Stimulated activated CD4-positive, alpha-beta T cell treated with anti-CD3 and anti-CD28 coated beads, TNF-alpha, amount 100 ng/mL, for 24 hours (primary cell): Measurements from ENCODE around the gene CDH1.
"Not testable (repeated sequence)": the region's sequence is repeated elsewhere in the genome, so short reads cannot be mapped to it uniquely, and the experiment has no call there.

Experiments
- DNase-seq, 3 experiments: peaks; one replicate each; pipeline ENCODE4 v3.0.0-alpha.2; 2020; ENCODE audit warnings: low read depth in 3 of 3

Gene CDH1

DNA sequence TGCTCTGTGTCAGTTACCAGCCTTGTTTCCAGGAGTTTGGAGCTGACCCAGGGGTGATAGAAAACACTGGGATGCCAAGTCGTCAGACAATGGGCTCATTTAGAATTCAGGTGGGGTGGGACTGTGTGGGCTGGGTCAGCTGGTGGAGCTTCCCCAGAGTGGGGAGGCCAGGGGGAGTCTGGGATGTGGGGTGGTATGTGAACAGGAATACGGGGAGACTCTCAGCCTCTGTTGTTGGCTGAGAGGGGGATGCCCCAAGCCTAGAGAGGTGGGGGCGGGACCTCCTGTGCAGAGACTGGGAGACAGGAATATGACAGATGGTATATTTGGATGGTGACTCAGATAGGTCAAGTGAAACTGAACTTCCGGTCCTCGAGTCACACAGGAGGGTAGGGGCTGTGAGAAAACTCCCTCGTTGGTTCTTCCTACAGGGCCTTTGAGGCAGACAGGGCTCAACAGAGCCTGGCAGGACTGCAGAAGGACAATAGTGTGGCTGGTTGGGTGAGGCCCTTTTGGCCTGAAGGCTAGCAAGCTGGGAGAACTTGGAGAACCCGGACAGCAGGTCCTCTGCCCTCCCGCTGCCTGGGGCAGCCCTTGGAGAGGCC is 23.7 kb downstream of the CDH1 start:
- DNase-seq, result peak; percentile 13 to 68 (median 33)

DNA sequence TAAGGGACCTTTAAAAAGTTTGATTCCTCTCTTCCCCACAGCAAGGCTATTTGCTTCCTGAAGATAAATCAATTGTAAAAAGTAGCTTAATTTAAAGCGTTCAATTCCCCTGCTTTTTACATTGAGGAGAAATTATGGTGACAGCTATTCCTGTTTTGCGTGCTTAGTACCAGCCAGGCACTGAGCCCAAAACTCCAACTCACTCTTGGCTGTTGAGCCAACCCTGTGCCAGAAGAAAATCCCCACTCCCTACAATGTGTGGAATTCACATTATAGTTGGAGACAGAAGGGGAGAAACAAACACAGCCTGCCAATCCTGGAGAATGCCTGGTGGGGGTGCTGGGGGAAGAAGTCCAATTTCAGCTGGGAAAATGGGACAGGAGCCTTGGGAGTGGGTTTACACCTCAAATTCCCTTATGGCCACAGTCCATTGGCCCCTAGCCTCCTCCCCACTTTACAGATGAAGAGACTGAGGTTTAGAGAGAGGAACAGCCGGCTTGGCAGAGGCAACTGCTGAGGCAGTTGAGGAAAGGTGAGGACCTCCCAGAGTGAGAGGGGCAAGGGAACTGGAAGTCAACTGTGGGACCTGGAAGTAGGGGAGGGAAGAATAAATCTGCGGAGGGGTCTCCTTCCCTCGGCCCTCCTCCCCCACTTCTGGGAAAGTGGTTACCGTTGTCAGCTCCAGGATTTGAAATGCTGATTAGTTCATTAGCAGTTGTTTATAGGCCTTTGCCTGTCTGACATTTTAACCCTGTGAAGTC is 26.1 kb downstream of the CDH1 start:
- DNase-seq, result no peak

DNA sequence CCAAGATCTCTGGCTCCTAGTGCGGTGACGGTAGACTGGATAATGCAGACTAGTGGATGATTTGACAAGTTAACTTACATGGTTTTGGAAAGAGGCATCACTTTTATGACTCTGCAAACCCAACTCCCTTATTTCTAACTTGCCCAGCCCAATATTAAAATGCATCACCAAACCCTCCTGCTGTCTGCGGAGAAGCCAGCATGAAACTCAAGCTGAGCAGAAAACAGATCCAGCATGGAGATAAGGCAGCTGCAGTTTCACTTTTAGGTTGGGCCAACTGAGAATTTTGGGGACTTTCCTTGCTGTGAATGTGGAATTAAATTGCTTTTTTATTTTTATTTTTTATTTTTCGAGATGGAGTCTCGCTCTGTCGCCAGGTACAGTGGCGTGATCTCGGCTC is 27.8 kb downstream of the CDH1 start:
- DNase-seq, result peak in 1 of 3 experiments; percentile 27

DNA sequence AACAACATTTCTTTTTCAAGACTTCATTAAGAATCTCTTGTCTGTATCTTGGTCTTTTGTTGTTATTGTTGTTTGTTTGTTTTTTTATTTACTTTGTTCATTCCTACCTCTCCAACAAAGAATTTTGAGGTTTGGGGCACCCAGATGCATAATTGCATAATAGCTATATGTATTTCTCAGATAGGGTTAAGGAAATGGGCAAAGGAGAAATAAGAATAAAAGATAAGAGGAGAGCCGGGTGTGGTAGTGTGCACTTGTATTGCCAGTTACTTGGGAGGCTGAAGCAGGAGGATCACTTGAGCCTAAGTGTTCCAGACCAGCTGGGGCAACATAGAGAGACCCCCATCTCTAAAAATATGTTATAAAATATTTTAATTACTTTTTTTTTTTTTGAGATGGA is 30.5 kb downstream of the CDH1 start:
- DNase-seq, result no peak

DNA sequence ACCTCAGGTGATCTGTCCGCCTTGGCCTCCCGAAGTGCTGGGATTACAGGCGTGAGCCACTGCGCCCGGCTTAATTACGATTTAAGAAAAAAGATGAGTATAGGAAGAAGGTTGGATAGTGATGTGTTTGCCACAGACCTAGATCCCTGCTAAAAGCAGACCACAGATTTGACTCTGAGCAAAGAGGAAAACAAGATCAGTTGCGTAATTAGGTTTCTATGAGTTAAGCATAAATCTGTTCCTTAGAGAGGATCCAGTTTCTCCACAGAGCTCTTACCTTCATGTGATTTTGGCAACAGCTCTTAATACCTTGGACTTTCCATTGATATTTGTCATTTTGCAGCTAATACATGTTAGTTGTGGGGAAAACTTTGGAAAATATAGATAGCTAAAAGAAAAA is 31.1 kb downstream of the CDH1 start:
- no peak for DNase-seq

DNA sequence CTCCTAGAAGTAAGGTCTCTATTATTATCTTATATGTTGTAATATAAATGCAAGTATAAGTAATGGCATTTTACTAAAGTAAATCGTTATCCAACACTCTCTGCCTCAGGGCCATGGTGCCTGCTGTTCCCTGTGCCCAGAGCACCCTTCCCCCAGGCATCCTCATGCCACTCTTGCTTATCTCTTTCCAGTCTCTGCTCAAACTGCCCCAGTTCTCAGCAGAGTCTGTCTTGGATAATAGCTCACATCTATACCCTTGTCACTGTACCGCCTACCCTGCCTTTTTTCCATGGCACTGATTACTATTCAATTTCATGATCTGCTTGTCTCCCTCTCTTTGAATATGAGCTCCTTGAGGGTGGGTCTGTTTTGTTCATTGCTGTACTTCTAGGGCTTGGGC is 31.7 kb downstream of the CDH1 start:
- DNase-seq, result no peak

DNA sequence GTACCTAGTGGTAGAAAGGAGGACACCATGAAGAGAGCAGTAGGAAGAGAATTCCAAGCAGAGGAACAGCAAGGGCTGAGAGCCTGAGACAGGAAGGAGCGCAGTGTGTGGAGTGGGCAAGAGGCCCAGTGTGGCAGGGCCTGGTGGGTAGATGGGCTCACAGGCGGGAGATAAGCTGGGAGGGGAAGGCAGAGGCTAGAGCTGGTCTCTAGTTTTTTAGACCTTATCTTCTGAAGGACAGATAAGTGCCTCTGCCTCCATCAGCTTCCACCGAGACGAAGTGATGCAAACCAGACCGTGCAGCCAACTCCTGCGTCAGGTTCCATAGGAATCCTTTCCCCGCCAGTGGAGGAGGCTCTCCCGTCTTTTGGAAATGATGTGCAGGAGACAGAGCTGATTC is 33.6 kb downstream of the CDH1 start:
- no peak for DNase-seq

DNA sequence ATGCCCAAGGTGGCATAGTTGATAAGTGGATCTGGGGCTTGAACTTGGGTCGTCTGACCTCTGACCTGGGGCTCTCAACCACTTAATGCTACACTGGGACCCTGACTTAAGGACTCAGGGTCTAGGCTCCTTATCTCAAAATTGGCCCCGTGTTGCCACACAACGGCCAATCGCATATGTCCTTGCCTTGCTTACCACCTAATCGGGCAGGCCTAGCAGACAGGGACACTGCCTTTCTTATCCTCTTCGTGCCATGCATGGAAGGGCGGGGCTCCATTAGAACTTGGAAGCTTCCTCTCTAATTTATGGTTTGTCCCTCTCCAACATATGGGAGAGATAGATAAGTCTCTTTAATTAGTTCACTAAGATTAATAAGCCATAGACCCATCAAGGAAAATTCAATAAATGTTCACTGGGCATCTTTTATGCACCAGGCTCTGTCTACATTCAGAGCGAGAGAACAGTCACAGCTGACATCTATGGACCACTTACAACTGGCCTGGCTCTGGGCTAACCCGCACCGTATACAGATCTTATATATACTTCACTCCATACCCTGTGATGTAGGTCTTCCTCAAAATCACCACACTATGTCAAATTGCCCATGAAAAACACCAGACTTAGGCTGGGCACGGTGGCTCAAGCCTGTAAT is 35.1 kb downstream of the CDH1 start:
- no peak for DNase-seq

DNA sequence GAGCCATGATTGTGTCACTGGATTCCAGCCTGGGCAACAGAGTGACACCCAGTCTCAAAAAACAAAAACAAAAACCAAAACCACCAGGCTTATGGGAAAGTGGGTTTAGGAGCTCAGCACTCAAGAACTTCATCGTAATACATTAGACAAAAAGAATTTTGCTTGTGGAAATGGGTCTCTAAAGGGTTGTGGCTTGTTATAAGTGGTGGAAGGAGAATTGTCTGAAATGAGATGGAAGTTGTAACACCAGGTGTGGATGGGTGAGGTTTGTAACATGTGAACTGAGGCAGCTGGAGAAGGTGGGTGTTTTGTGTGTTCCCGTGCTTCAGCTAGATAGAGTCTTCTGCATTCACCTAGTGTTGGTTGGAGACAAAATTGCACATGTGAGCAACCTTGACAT is 35.8 kb downstream of the CDH1 start:
- DNase-seq, result no peak

DNA sequence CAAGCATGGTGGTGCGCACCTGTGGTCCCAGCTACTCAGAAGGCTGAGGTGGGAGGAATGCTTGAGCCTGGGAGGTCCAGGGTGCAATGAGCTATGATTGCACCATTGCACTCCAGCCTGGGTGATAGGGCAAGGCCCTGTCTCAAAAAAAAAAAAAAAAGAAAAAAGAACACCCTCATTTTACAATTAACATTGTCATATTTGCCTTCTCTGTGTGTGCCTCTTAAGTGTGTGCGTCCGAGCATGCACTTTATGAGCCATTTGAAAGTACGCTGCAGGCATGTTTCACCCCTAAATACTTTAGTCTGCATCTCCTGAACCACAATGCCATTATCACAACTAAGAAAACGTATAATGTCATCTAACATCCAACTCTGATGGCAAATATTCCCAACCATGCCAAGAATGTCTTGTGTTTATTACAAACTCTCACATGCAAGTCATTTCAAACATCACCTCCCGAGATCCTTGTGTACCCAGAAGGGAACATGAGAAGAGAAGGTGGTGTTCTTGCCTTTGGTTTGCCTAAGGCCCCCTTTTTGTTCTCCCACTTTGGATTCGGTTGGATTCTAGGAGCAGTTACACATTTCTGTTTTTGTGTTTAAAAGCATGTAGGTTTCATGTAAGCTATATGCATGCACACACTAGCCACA is 38.0 kb downstream of the CDH1 start:
- DNase-seq, result no peak

DNA sequence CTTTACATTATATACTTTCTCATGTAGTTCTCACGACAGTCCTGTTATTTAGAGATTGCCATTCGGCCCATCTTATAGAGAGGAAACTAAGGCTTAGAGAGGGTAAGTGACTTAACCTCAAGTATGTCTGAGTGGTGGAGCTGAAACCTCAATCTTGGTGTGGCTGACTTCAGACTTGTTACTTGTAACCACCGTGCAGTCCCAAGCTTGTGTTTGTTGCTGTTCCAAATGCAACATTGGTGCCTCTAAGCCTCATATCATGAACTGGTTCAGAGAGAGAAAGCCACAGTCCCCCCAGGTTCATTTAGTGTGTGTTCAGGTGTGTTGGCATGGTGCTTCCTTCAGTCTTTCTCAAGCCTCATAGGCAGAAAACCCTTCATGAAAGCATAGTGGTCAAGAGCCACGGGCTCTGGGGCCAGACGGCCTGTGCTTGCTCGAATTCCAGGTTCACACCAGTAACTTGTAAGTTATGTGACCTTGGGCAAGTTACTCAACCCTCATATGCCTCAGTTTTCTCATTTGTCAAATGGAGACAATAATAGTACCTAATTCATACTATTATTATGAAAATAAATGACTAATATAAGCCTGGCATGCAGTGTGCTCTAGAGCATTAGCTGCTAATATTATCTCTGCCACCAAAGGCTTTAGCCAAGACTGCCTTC is 39.9 kb downstream of the CDH1 start:
- DNase-seq, result no peak

DNA sequence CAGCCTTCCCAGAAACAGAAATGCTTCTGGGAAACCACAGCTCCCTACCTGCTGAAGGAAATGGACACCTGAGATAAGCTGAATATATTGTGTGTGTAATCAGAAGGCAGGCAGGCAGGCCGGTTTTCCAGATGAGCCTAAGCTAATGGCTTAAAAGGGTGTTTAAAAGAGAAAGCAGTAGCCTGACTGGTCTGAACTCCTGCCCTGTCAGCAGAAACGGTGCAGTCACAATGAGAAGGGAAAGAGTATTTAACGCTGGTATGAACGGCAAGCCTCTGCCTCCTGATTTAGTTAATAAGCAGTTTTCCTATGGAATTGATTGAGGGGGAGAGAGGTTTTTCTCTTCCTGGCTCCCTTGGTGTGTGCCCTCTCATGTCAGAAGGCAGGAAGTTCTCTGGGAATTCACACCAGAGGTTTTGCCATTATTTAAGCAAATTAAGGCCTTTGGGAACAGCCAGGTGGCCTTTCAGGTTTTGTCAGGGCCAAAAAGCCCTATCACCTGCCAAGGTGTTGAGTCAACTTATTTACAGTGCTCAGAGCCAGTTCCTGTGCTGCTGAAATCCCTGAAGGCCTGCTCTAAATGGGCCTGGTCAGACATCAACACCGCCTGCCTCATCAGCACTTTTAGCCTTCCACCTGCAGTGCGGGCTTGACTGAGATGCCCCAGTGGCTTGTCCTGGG is 41.6 kb downstream of the CDH1 start:
- DNase-seq, result no peak

DNA sequence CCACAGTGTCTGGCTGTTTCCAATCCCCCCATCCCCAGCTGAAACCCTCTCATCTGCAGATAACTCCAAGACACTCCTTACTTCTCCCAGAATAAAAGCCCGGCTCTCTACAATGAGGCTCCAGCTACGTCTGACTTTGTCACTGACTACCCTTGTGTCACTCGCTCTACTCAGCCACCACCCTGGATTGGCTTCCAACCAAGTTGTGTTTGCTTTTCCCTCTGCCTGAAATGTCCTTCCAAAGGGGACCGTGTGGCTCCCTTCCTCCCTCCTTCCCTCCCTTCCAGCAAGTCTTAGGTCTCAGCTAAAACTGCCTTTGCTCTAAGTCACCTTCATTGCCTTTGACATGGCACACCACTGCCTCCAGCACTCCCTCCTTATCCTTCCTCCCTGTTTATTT is 42.8 kb downstream of the CDH1 start:
- DNase-seq, result no peak

DNA sequence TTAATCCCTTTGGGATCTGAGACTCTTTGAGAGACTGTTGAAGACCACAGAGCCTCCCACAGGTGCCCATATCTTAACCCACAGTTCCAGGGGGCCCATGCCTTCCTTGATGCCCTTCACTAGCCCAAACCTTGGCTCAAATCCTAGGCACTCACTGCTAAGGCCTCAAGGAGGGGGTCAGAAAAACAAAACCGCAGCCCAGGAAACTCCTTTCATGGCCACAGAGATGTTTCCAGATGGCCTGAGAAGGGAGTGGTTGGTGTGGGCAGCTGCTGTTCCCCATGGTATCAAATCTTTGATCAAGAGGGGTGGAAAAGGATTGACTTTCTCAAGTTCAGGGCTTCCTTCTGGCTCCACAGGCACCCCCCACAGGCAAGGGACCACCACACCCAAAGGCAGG is 44.7 kb downstream of the CDH1 start:
- DNase-seq, result no peak

DNA sequence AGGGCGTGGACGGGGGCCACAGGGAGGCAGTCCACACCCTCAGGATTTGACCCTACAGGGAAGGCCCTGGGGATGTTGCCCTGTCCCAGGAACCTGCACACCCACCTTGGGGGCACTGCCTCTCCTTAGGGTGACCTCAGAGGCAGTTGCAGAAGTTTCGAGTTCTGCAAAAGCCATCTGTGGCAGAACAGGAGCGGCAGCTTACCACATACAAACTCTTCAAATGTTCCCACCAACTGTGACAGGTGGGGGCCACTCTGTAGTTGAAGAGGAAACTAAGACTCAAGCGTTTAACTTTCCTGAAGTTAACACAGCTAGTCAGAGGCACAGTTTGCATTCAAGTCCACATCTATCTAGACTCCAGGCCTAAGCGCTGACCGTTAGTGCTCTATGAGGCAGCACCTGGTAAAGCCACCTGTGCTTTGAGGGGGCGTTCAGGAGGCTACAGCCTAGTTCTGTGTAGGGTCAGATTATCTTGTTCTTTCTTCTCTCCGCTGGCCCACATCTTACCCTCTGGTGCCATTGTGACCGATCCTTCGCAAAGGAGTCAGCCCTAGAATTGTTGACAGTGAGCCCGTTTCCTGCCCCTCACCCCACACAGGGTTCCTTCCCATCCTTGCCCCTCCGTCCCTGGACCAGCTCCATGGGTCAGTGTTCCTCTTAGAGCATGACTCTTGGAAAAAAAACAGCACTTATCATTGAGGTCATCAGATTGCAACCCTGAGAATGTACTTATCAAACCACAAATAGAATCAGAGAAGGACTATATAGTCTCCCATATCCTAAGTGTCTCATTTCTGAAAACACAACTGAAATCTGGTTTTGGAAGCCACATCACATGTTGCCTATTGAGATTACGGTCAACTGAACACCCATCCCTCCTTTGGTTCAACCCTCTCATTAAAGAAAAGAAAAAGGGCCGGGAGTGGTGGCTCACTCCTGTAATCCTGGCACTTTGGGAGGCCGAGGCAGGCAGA is 45.4 kb downstream of the CDH1 start:
- no peak for DNase-seq

DNA sequence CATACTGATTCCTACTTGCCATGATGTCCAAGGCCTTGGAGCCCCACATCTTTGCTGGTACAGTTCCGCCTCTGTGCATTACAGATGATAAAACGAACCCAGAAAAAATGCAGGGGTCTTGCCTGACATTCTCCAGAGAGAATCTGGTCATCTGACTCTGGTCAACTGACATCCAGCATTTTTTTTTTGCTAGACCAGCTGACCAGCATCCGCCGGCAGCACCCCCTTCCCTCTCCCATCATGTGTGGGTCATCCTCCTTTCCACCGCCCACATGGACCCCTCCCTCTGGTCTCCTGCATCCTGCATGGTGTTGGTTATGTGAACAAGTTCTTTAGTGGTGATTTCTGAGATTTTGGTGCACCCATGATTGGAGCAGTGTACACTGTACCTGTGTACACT is 47.1 kb downstream of the CDH1 start:
- DNase-seq, result no peak

DNA sequence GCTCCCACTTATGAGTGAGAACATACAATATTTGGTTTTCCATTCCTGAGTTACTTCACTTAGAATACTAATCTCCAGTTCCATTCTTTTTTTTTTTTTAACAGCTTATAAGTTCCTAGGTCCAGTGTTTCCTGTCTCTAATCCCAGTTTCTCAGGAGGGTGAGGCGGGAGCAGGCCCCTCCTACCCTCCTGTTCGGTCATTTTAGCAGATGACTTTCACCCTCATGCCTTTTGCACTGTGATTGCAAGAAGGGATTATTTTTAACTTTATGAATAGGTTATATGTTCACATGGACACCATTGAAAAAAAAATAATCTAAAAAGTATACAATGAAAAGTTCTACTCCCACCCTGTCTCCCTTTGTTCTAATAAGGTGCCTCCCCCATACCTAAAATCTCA is 47.6 kb downstream of the CDH1 start:
- no peak for DNase-seq

DNA sequence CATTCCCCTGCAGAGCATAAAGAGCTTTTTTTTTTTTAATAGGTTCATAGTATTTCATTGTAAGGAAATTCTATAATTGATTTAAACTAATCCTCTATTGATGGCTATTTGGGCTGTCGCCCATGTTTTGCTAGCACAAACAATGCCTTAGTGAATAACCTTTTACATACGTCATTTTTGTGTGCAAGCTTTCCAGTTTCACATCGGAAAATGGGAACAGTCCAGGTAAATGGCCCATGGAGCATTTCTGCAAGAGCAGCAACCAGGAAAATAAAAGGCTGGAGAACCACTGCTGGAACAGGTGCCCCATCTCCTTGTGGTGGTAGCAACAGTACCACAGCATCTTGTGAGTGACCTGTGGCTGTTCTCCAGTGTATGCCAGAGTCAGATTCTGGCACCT is 48.6 kb downstream of the CDH1 start:
- DNase-seq, result no peak

DNA sequence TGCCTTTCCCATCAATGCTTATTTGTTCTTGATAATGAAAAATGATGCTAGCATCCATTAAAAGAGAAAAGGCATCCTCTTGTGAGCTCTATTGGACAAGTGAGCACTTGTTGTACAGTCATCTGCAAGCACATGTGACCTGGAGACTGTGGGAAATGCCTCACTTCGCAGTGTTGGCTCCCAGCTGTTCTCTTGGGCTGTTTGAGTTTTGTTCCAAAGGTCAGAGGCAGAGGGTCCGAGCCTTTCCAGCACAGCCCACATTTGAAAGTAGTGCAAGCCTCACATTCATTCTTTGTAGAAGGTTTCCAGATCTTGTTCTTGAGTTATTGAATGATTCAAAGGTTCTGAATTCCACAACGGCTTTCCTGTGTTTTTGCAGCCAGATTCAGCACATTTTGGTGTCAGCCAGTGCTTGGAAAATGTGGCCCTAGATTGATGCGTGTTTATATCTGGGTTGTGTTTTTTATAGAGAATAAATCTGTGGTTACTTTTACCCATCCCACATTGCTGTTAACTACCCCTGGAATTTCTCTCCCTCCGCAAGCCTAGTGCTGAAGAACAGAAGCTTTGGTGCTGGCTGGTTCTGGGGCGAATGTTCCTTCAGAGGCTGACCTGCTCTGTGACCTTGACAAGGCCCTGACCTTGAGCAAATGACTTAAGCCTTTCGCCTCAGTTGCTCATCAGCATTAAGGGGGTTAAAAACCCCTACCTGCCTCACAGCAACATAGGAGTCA is 49.8 kb downstream of the CDH1 start:
- DNase-seq, result no peak

DNA sequence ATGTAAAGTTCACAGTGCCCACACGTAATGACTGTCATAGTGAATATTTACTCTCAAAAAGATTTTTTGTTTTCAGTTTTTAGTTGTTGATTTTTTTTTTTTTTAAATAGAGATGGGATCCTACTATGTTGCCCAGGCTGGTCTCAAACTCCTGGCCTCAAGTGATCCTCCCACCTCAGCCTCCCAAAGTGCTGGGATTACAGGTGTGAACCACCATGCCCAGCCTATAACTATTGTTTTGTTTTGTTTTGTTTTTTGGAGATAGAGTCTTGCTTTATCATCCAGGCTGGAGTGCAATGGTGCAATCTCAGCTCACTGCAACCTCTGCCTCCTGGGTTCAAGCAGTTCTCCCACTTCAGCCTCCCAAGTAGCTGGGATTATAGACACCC is 50.3 kb downstream of the CDH1 start:
- DNase-seq, result not testable (repeated sequence)
